IPS-15b (cell line): ENCODE data around the gene P2RY11.
A peak's percentile ranks its signal among the peaks of the same experiment; 100 is the strongest.

Experiments
- H3K27me3 ChIP-seq: one replicate; pipeline ENCODE4 v1.6.1; 2013; ENCODE audit warnings: low read length; ENCODE audit not compliant: control insufficient read depth, insufficient read depth
- H3K36me3 ChIP-seq: one replicate; pipeline ENCODE4 v1.6.1; 2013; ENCODE audit warnings: low read length; ENCODE audit not compliant: control insufficient read depth, insufficient read depth
- H3K4me1 ChIP-seq: one replicate; pipeline ENCODE4 v1.6.1; 2013; ENCODE audit warnings: mild to moderate bottlenecking, low read length; ENCODE audit not compliant: control insufficient read depth, insufficient read depth
- H3K4me3 ChIP-seq: one replicate; pipeline ENCODE4 v1.5.1; 2013; ENCODE audit warnings: low read depth, low read length
- H3K9ac ChIP-seq: one replicate; pipeline ENCODE4 v1.6.1; 2013; ENCODE audit warnings: low read depth, mild to moderate bottlenecking, low read length
- H3K9me3 ChIP-seq: one replicate; pipeline ENCODE4 v1.6.1; 2013; ENCODE audit warnings: mild to moderate bottlenecking, low read length; ENCODE audit not compliant: control insufficient read depth, insufficient read depth

The P2RY11 gene

GRCh38 chr19:10095948-10096614, 15.4 kb upstream of the P2RY11 start:
- H3K9ac ChIP-seq = peak overlapping the region; percentile 16
- H3K9me3 ChIP-seq = no peaks in the 10 kb centered on the region
- peaks cover 7% of the 10 kb centered on the region for H3K36me3 ChIP-seq
- H3K27me3 ChIP-seq = peaks cover 20% of the 10 kb centered on the region
- peak overlapping the region; percentile 37 for H3K4me3 ChIP-seq
- no peaks in the 10 kb centered on the region for H3K4me1 ChIP-seq

GRCh38 chr19:10096615-10096963, 14.9 kb upstream of the P2RY11 start:
- peak overlapping the region; percentile 16 for H3K9ac ChIP-seq
- peaks cover 6% of the 10 kb centered on the region for H3K36me3 ChIP-seq
- peaks cover 20% of the 10 kb centered on the region for H3K27me3 ChIP-seq
- no peaks in the 10 kb centered on the region for H3K9me3 ChIP-seq
- no peaks in the 10 kb centered on the region for H3K4me1 ChIP-seq
- peak overlapping the region; percentile 37 for H3K4me3 ChIP-seq

GRCh38 chr19:10100163-10100785, 11.2 kb upstream of the P2RY11 start:
- H3K9ac ChIP-seq = no peak overlapping the region
- H3K27me3 ChIP-seq = peaks cover 13% of the 10 kb centered on the region
- H3K36me3 ChIP-seq = no peaks in the 10 kb centered on the region
- H3K9me3 ChIP-seq = no peaks in the 10 kb centered on the region
- H3K4me3 ChIP-seq = no peak overlapping the region
- H3K4me1 ChIP-seq = no peaks in the 10 kb centered on the region

- Histone ChIP-seq H3K36me3 (peaks cover 7% of the 10 kb centered on the region), H3K9me3 (no peaks in the 10 kb centered on the region), H3K27me3 (peaks cover 3% of the 10 kb centered on the region), H3K9ac (no peak overlapping the region), H3K4me3 (no peak overlapping the region), H3K4me1 (peaks cover 3% of the 10 kb centered on the region)
Observed at GRCh38 chr19:10102787-10103236, 8.7 kb upstream of the P2RY11 start.

DNA sequence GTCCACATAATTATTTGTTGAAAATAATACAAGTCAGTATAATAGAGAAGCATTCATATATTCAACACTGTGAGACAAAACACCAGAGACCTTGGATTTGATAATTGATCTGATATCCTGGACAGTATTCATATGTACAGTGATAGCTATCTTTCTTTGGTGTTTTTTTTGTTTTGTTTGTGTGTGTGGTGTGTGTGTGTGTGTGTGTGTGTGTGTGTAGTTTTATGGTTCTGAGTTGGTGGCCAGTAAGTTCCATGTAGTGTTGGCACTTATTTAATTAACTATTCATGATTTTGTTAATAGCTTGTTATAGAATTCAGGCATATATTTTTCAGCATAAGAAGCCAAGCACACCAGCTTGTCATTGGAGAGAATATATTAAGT, 7.4 kb upstream of the P2RY11 start:
- Histone ChIP-seq H3K9ac (no peak overlapping the region), H3K36me3 (peaks cover 15% of the 10 kb centered on the region), H3K27me3 (no peaks in the 10 kb centered on the region), H3K4me3 (no peak overlapping the region), H3K9me3 (no peaks in the 10 kb centered on the region), H3K4me1 (peaks cover 3% of the 10 kb centered on the region)

GRCh38 chr19:10104665-10105508, 6.6 kb upstream of the P2RY11 start:
- Histone ChIP-seq H3K36me3 (peaks cover 22% of the 10 kb centered on the region), H3K9me3 (no peaks in the 10 kb centered on the region), H3K4me3 (no peak overlapping the region), H3K27me3 (no peaks in the 10 kb centered on the region), H3K9ac (no peak overlapping the region), H3K4me1 (peaks cover 3% of the 10 kb centered on the region)

DNA sequence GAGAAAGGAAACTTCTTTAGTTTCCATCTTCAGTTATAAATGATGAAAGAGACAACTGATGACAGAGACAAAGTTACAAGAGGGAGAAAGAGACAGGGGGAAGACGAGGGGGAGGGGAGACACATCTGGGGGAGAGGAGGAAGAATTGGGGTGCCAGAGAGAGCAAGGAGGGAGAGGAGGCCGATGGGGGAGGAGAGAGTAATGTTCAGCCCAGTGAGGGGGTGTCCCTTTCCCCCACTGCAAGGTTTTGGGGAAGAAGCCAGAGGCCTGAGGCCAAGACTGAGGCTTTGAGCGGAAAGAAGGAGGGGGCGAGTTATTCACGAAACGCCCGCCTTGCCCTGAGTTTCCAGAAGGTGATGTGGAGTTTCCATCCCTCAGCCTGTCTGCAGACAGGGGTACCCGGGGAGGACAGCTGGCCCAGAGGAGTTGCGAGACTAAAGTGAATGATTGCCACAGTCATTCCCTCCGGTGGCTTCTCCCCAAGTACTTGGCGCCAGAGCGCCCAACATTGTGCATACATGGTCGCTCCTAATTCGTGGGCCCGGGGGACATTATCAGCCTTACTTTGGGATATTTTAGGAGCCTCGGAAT, 5.9 kb upstream of the P2RY11 start:
- Histone ChIP-seq H3K36me3 (peaks cover 29% of the 10 kb centered on the region), H3K9ac (no peak overlapping the region), H3K4me3 (no peak overlapping the region)

DNA sequence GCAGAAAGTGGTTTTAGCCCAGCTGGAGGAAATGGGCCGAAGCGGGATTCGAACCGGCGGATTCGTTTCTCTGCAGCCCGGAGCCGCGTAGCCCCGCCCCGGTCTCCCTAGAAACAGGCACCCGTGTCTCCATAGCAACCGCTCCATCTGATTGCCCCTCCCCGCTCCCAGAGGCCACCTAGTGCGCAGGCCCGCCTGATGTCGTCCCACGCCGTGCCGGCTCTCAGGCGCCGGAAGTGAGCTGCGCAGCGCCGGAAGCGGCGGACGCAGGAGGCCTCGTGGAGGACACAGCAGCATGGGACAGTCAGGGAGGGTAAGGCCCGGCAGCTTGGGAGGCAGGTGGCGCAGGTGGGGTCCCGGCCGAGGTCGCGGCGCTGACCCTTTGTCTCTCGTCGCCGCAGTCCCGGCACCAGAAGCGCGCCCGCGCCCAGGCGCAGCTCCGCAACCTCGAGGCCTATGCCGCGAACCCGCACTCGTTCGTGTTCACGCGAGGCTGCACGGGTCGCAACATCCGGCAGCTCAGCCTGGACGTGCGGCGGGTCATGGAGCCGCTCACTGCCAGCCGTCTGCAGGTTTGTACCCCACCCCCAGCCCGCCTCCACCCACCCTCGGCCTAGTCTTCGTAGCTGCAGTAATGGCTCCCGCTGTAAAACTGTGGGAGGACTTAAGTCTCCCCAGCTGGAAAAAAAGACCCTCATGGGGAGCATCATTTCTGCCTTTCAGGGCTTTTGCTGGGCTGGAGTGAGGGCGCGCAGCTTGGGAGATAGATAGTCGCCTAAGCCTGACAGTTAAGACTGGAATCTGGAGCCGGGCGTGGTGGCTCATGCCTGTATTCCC, 5.2 kb upstream of the P2RY11 start, which contains the start of gene PPAN:
Gene PPAN, plus strand, starts transcription at position 263 of the 837 bp plus-strand sequence. Its CDS starts 33 bp downstream, at position 296.
- no peaks in the 10 kb centered on the region for H3K9me3 ChIP-seq
- H3K9ac ChIP-seq = peak within 1 kb of the TSS; percentile 94
- peaks cover 35% of the 10 kb centered on the region for H3K36me3 ChIP-seq
- peak within 1 kb of the TSS; percentile 84 for H3K4me3 ChIP-seq
- H3K27me3 ChIP-seq = no peaks in the 10 kb centered on the region
- H3K4me1 ChIP-seq = peaks cover 3% of the 10 kb centered on the region

More for the DNA sequence above, 5.9 kb upstream of the P2RY11 start:
- Histone ChIP-seq H3K9me3 (no peaks in the 10 kb centered on the region), H3K27me3 (no peaks in the 10 kb centered on the region), H3K4me1 (peaks cover 3% of the 10 kb centered on the region)

GRCh38 chr19:10107254-10107653, 4.2 kb upstream of the P2RY11 start:
- Histone ChIP-seq H3K4me3 (peak overlapping the region; percentile 84), H3K4me1 (peaks cover 3% of the 10 kb centered on the region), H3K36me3 (peaks cover 39% of the 10 kb centered on the region), H3K9ac (peak overlapping the region; percentile 94), H3K27me3 (no peaks in the 10 kb centered on the region), H3K9me3 (no peaks in the 10 kb centered on the region)

- peaks cover 41% of the 10 kb centered on the region for H3K36me3 ChIP-seq
- H3K4me3 ChIP-seq = no peak overlapping the region
- no peaks in the 10 kb centered on the region for H3K27me3 ChIP-seq
- no peak overlapping the region for H3K9ac ChIP-seq
- H3K4me1 ChIP-seq = peaks cover 3% of the 10 kb centered on the region
- H3K9me3 ChIP-seq = no peaks in the 10 kb centered on the region
Observed at GRCh38 chr19:10107817-10108367, 3.6 kb upstream of the P2RY11 start.
